ENCODE data around the gene FARP2. TPM values are rescaled to one million over a fixed set of nuclear protein-coding genes. Genes with fewer than 3 reads are reported as not detected.

FARP2 gene
- polyA plus RNA-seq, 12 donors, result 30.2 to 179 (median 38.6) TPM

- DNase-seq, result no peak
These were observed 174.5 kb downstream of the FARP2 start for GRCh38 chr2:241530571-241530970.

GRCh38 chr2:241531161-241531722 lies 175.2 kb downstream of the FARP2 start:
- no peak for DNase-seq

- no peak for DNase-seq
These were observed 176.1 kb downstream of the FARP2 start for GRCh38 chr2:241532168-241532567.

GRCh38 chr2:241532733-241533601 lies 176.9 kb downstream of the FARP2 start:
- DNase-seq, result no peak

- no peak for DNase-seq
These were observed 178.2 kb downstream of the FARP2 start for GRCh38 chr2:241534293-241534692.

- no peak for DNase-seq
These were observed 178.8 kb downstream of the FARP2 start for GRCh38 chr2:241534701-241535375.

- no peak for DNase-seq
These were observed 180.0 kb downstream of the FARP2 start for GRCh38 chr2:241535871-241536655.

DNA sequence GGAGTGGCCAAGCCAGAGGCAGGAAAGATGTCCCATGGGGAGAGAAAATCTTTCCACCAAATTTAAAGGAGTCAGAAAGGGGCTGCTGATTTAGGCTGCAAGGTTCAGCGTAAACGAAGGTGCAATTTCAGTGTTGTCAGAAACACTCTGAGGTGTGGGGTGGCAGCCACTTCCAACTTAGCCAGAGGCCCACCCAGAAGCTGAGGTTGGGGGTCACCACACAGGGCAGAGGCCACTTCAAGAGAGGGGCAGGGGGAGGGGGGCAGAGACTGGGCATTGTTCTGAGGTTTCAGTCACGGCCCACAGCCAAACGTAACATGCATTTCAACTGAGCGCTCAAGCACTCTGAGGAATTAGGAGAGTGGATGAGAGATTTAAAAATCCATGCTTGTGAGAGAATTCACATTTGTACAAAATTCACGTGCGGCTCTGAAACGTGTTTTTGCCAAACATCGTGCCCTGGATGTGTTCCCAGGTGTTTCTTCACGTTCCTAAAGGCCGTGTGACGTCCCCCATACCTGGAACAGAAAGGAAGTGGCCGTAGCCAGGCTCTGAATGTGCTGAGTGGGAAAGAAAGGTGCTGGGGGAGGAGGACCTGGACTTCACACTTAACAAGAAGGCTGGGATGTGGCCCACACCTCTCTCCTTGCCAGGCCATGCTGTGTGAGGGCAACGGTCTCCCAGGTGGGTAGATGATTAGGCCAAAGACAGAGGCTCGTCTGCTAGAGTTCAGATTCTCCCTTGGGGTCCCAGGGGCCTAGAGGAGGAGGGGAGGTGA lies 182.9 kb downstream of the FARP2 start:
- no peak for DNase-seq

- DNase-seq, result no peak
These were observed 183.7 kb downstream of the FARP2 start for GRCh38 chr2:241539616-241540374.

DNA sequence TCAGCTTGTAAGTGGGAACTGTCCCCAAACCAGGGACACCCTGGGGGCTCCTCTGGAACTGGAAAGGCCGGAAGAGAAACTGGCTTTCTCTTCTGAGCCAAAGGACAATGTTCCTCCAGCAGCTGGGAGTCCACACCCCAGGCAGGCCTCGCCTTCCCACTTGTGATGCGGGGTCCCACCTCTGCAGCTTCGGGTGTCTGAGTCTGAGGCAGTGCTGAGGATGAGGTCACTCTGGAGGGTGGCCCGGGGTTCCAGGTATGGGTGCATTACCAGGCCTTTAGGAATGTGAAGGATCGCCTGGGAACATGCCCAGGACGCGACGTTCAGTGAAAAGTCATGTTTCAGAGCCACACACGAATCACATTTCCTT lies 184.3 kb downstream of the FARP2 start:
- no peak for DNase-seq

GRCh38 chr2:241540771-241541561 lies 184.9 kb downstream of the FARP2 start:
- DNase-seq, result no peak

- no peak for DNase-seq
These were observed 185.6 kb downstream of the FARP2 start for GRCh38 chr2:241541564-241542277.

DNA sequence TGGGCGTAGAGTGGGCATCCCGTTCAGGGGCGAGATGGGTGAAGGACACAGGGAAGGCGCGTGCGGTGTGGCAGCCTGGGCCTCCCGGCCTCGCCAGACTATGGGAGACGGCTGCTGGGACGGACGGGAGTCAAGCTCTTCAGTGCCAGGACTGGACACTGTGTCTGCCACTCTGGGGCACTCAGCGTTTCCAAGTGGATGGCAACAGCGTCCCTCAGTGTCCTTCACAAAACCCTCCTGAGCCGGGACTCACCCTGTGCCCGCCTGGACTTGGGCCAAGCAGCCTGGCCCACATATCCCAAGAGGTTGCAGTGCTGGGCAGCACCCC lies 186.2 kb downstream of the FARP2 start:
- DNase-seq, result no peak

Other genes starting within 250 kb of the FARP2 start
- gene PASK, start 206.8 kb upstream of the FARP2 start, polyA plus RNA-seq (ENCODE audit: insufficient read length in 12 of 12), result 10 to 100 TPM in 2 of 12 donors, 1 to 10 TPM in 9, not detected in 1; 3.3 to 20.1 (median 5.7) TPM
- 10 to 100 TPM in 11 of 12 donors, not detected in 1; 62.1 to 86.9 (median 78.0) TPM for gene PPP1R7, start 205.8 kb upstream of the FARP2 start, polyA plus RNA-seq (ENCODE audit: insufficient read length in 12 of 12)
- 10 to 100 TPM in 1 of 12 donors, 1 to 10 TPM in 5, under 1 TPM in 5, not detected in 1; 0.43 to 10.2 (median 1.1) TPM for gene ANO7, start 167.6 kb upstream of the FARP2 start, polyA plus RNA-seq (ENCODE audit: insufficient read length in 12 of 12)
- gene HDLBP, start 40.6 kb upstream of the FARP2 start, polyA plus RNA-seq (ENCODE audit: insufficient read length in 12 of 12), result 100 to 1,000 TPM; 322 to 777 (median 352) TPM
- gene SEPTIN2, start 40.4 kb upstream of the FARP2 start, polyA plus RNA-seq (ENCODE audit: insufficient read length in 12 of 12), result 100 to 1,000 TPM in 11 of 12 donors, not detected in 1; 231 to 409 (median 348) TPM
- 100 to 1,000 TPM in 11 of 12 donors, not detected in 1; 205 to 317 (median 276) TPM for gene STK25, start 152.3 kb downstream of the FARP2 start, polyA plus RNA-seq (ENCODE audit: insufficient read length in 12 of 12)
- 10 to 100 TPM in 11 of 12 donors, not detected in 1; 25.0 to 77.5 (median 49.0) TPM for gene BOK, start 202.5 kb downstream of the FARP2 start, polyA plus RNA-seq (ENCODE audit: insufficient read length in 12 of 12)